HL-60 (cell line): Measurements from ENCODE around the gene SAMD5.

Experiments
- DNase-seq, 2 experiments: peaks; one replicate each; pipeline ENCODE4 v3.0.0-alpha.2; 2010 to 2020; ENCODE audit warnings: low read depth in 1 of 2, low spot score in 1 of 2
- H3K27ac ChIP-seq: fragments of 250-450 bp; sonication (Bioruptor Pico); replicated peaks from 2 replicates; pipeline ENCODE4 v1.5.1; 2020; ENCODE audit warnings: mild to moderate bottlenecking, moderate library complexity
- H3K27me3 ChIP-seq: fragments of 250-450 bp; sonication (Bioruptor Pico); 2 replicates; pipeline ENCODE4 v1.5.1; 2021; ENCODE audit warnings: mild to moderate bottlenecking, moderate library complexity; ENCODE audit not compliant: insufficient read depth, poor library complexity, severe bottlenecking
- H3K4me3 ChIP-seq: replicated peaks from 2 replicates; pipeline ENCODE4 v1.5.1; 2011; ENCODE audit warnings: mild to moderate bottlenecking, control low read depth, low read length; ENCODE audit not compliant: insufficient read depth
- CTCF ChIP-seq: IDR thresholded peaks from one replicate; pipeline ENCODE4 v1.5.1; 2011; ENCODE audit warnings: low read length, control low read depth, inconsistent platforms; ENCODE audit not compliant: insufficient read depth
- GABPA ChIP-seq: IDR thresholded peaks from 2 replicates; pipeline ENCODE4 v1.6.1; 2012; ENCODE audit warnings: low read depth
- POLR2AphosphoS5 ChIP-seq: IDR thresholded peaks from 2 replicates; pipeline ENCODE4 v1.6.1; 2012; ENCODE audit warnings: low read depth
- REST ChIP-seq: IDR thresholded peaks from 2 replicates; pipeline ENCODE4 v1.6.1; 2012; ENCODE audit warnings: low read depth; ENCODE audit not compliant: insufficient replicate concordance
- SPI1 ChIP-seq: IDR thresholded peaks from 2 replicates; pipeline ENCODE4 v1.6.1; 2012; ENCODE audit warnings: low read depth, mild to moderate bottlenecking, borderline replicate concordance

SAMD5 gene

GRCh38 chr6:147560670-147561069 lies 52.2 kb downstream of the SAMD5 start:
- no peak for DNase-seq
- Histone ChIP-seq H3K27ac (no peak overlapping the region), H3K27me3 (no peaks in the 10 kb centered on the region), H3K4me3 (no peak overlapping the region)
- TF ChIP-seq POLR2AphosphoS5: no peak
- no peak for TF ChIP-seq GABPA
- TF ChIP-seq SPI1: no peak
- TF ChIP-seq CTCF: no peak
- no peak for TF ChIP-seq REST

- TF ChIP-seq GABPA (no peak), CTCF (no peak), POLR2AphosphoS5 (no peak), SPI1 (no peak), REST (no peak)
- H3K27me3 ChIP-seq: no peaks in the 10 kb centered on the region
- no peak for DNase-seq
- H3K27ac ChIP-seq: no peak overlapping the region
- no peak overlapping the region for H3K4me3 ChIP-seq
Observed at GRCh38 chr6:147561726-147562125, 53.2 kb downstream of the SAMD5 start.

GRCh38 chr6:147563472-147563871 lies 55.0 kb downstream of the SAMD5 start:
- no peak overlapping the region for H3K27ac ChIP-seq
- DNase-seq: no peak
- no peaks in the 10 kb centered on the region for H3K27me3 ChIP-seq
- TF ChIP-seq GABPA: no peak
- TF ChIP-seq CTCF: no peak
- no peak for TF ChIP-seq REST
- TF ChIP-seq POLR2AphosphoS5: no peak
- no peak for TF ChIP-seq SPI1
- H3K4me3 ChIP-seq: no peak overlapping the region
